Measurements from ENCODE around the gene COPZ1.
"Not testable (repeated sequence)": the region's sequence is repeated elsewhere in the genome, so short reads cannot be mapped to it uniquely, and the experiment has no call there.

The COPZ1 gene

GRCh38 chr12:54324617-54325441 lies at the start of gene COPZ1:
COPZ1 (plus strand) TSS chr12:54325131; CDS start chr12:54325164, 33 bp downstream.
- DNase-seq (ENCODE audit: low read depth, low spot score), result peak; percentile 99

DNA sequence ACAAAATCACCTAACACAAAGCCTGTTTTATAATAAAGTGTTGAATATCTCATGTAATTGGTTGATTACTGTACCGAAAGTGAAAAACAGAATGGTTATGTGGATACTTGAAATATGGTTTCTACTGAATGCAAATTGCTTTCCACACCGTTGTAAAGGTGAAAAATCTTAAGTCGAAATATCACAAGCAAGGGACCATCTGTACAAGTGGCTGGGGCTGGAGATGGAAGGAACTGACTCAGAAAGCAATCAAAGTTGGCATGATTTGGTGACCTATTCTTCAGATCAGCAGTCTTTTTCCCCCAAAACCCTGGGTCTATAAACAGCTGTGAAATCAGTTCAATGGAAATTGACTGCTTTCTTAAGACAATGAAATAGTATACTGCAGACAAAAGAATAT lies 48.6 kb upstream of the COPZ1 start:
- DNase-seq (ENCODE audit: low read depth, low spot score), result no peak

- DNase-seq (ENCODE audit: low read depth, low spot score), result no peak
Observed at GRCh38 chr12:54277823-54278276, 47.1 kb upstream of the COPZ1 start.

- DNase-seq (ENCODE audit: low read depth, low spot score), result no peak
Observed at GRCh38 chr12:54279227-54279631, 45.7 kb upstream of the COPZ1 start.

- peak; percentile 99 for DNase-seq (ENCODE audit: low read depth, low spot score)
Observed at GRCh38 chr12:54279632-54280467, 45.1 kb upstream of the COPZ1 start, which contains the start of gene CBX5. CBX5 (minus strand) TSS chr12:54280122; CDS start chr12:54257650, 22,472 bp downstream.

- DNase-seq (ENCODE audit: low read depth, low spot score), result peak; percentile 100
Observed at GRCh38 chr12:54280468-54281260, 44.3 kb upstream of the COPZ1 start, which contains the start of gene HNRNPA1. HNRNPA1 (plus strand) TSS chr12:54280726; CDS start chr12:54280808, 82 bp downstream.

DNA sequence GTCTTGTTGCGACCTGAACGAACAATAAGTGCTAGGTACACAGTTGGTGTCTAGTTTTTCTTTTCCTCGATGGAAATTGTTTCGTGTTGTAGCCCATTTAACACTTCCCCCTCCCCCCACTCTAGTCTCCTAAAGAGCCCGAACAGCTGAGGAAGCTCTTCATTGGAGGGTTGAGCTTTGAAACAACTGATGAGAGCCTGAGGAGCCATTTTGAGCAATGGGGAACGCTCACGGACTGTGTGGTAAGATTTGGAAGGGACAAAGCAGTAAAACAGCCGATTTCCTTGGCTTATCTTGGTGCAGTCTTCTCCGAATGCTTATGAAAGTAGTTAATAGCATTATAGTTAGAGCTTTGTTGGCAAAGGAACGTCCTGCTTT lies 43.7 kb upstream of the COPZ1 start:
- not testable (repeated sequence) for DNase-seq (ENCODE audit: low read depth, low spot score)

- DNase-seq (ENCODE audit: low read depth, low spot score), result not testable (repeated sequence)
Observed at GRCh38 chr12:54281694-54282093, 43.2 kb upstream of the COPZ1 start.

DNA sequence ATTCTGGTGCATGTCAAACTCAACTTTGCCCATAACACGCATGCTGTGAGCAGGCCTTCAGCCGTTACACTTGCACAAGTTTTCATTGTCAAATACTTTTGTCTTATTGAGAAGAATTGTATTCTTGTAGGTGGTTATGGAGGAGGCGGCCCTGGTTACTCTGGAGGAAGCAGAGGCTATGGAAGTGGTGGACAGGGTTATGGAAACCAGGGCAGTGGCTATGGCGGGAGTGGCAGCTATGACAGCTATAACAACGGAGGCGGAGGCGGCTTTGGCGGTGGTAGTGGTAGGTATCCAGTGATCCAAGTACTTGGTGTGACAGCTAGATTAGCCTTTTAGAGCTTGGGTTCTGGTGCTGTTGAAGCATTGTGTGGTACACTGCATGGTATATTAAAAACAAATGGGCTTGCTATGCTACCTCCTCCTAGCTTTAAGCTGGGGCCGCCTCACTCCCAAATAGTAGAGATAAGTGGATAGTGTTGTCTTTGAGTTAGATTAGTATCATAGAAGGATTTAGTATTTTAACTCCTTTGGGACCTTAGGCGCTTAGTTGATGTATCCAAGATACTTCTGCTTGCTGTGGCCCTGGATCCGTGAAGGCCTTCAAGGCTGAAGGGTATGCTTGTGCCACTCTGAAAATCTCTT lies 41.9 kb upstream of the COPZ1 start:
- DNase-seq (ENCODE audit: low read depth, low spot score), result no peak

DNA sequence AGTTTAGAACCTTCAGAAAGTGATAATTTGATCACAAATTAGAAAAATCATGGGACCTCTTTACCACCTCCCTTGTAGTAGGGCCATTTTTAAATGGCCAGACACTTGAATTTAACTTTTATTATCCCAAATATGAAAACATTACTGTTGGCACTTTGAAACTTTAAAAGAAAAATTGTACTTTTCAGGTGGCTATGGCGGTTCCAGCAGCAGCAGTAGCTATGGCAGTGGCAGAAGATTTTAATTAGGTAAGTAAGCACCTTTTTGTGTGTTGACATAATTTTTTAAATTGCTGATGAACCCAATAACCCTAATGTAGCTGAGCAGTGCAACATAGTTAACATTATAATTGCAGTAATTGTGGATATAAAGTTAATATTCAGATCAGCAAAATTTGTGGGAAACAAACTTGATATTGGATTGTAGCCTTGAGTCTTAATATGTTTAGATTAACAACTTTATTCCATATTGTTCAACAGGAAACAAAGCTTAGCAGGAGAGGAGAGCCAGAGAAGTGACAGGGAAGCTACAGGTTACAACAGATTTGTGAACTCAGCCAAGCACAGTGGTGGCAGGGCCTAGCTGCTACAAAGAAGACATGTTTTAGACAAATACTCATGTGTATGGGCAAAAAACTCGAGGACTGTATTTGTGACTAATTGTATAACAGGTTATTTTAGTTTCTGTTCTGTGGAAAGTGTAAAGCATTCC lies 40.7 kb upstream of the COPZ1 start:
- not testable (repeated sequence) for DNase-seq (ENCODE audit: low read depth, low spot score)

- no peak for DNase-seq (ENCODE audit: low read depth, low spot score)
Observed at GRCh38 chr12:54285150-54286041, 39.5 kb upstream of the COPZ1 start.

DNA sequence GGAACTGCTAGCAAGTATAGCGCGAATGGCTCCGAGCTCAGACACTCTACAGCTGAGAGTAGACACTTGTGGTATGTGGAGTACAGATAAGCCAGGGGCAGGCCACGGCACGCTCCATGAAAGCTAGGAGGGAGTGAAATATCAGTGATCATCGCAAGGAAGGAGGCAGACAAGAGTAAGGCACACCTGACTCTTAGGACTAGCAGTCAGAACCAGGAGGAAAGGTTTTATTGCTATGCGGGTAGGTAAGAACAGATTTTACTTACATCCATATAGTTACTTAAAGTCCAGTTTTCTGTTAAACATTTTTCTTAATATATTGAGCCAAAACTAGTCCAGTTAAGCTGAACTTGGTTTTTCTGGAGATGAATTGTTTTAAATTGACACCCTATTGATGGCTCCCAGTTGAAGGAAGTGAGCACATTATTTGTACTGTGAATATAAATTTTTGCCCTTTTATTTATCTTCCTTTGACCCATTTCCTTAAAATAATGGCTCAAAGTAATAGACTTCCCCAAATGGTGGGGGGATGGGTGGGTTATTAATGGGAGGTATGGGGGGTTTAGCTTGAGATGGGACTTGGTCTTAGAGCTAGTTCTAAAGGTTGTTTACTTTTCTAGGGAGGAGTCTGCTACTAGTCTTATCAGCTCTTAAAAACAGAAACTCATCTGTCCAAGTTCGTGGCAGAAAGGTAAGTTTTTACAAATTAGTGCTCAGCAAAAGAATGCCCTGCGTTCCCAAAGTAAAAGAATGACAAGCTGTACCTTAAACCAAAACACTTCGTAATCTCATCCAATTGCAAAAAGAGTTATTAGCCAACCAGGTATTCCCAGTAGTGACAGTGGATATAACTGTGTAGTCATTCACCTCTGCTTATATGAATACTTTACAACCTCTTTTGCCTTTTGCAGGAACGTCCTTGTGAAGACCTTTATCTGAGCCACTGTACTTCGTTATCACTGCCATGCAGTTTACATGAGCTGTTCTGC lies 38.6 kb upstream of the COPZ1 start:
- no peak for DNase-seq (ENCODE audit: low read depth, low spot score)

DNA sequence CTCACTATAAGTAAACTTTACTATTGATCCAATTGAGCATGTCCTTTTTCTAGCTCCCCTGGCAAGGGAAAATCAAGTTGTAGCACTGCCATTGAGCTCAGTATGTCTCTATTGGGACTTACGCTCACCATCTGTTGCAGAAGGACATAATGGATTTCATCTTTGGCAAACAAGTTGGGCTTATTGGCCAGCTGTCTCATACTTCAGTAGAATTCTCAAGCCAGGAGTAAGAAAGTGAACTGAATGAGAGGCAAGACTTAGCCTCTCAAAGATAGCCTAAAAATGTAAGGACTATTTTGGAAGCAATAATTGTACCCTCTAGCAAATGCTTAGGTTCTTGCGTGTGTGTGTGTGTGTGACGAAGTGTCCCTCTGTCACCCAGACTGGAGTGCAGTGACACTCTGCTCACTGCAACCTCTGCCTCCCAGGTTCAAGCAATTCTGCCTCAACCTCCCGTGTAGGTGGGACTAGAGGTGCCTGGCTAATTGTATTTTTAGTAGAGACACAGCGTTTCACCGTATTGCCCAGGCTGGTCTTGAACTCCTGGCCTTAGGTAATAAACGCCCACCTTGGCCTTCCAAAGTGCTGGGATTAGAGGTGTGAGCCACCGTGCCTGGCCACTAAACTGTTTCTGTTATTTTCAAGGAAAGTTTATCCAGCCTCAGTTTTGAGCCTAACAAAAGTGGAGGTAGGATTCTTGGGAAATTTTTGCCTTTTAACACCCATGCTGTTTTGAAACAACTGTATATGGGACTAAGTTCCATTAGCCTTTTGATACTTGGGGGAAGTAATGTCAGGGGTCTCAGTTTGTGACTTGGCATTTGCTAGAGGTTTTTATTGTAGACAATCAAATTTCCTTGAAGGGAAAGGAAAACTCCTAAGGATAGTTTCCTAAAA lies 37.4 kb upstream of the COPZ1 start:
- no peak for DNase-seq (ENCODE audit: low read depth, low spot score)

- no peak for DNase-seq (ENCODE audit: low read depth, low spot score)
Observed at GRCh38 chr12:54292083-54292930, 32.6 kb upstream of the COPZ1 start.

DNA sequence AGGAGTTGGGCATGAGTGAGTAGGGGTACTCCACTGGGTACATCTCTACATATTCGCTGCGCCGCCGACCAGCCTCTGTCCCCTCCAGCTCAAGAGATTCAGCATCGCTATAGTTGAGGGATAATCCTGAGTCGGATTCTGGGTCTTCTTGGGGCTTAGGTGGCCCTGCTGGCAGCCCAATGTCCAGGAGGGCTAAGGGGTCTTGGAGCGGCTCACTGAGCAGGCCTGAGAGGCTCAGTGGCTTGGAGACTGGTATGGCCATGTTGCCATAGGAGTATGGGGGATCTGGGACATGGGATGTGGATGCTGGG lies 32.0 kb upstream of the COPZ1 start:
- DNase-seq (ENCODE audit: low read depth, low spot score), result no peak
